HT-29 (cell line): Measurements from ENCODE around the gene HERPUD1. TPM values are rescaled to one million over a fixed set of nuclear protein-coding genes. Genes with fewer than 3 reads are reported as not detected.
A peak's percentile ranks its signal among the peaks of the same experiment; 100 is the strongest.
"Not testable (repeated sequence)": the region's sequence is repeated elsewhere in the genome, so short reads cannot be mapped to it uniquely, and the experiment has no call there.

Source experiments
- DNase-seq: peaks from one replicate; pipeline ENCODE4 v3.0.0-alpha.2; 2015; ENCODE audit warnings: low spot score
- total RNA-seq: library from RNA; depleted of rRNA; stranded (reverse); fragments of >200 nt; shearing (Covaris generic); gene quantifications from 2 replicates; pipeline ENCODE4 v1.2.3, GENCODE V29; 2014; rRNA removed

HERPUD1 gene
- total RNA-seq: 45.1 and 46.1 TPM in 2 replicates

DNA sequence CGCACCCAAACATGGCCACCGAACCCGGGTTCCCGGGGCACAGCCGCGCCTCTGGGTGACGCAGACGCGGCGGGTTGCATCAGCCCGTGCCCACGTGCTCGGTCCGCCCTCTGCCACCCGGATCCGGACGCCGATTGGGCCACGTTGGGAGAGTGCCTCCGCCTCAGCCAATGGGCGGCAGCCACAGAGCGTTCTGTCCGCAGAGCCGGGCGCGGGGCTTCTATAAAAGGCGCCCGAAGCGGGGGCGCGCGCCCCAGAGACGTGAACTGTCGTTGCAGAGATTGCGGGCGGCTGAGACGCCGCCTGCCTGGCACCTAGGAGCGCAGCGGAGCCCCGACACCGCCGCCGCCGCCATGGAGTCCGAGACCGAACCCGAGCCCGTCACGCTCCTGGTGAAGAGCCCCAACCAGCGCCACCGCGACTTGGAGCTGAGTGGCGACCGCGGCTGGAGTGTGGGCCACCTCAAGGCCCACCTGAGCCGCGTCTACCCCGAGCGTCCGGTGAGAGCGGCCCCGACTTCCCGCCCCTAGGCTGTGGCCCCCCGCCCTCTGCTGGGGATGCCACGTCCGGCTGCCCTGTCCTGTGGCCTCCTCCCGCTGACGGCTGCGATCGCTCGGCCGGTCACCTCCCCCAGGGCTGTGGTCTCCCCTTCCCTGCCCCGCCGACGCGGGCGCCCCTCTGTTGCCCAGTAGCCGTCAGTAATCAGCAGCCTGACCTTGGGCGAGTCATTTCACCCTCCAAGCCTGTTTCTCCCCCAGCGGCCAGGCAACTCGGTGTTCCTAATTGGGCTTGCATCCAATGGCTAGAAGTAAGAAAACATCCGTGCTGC lies at the start of gene HERPUD1:
Gene HERPUD1, plus strand, starts transcription at position 251 of the 829 bp plus-strand sequence. Its CDS starts 103 bp downstream, at position 354.
- DNase-seq: peak; percentile 97

- DNase-seq: no peak
Observed at GRCh38 chr16:56883586-56883985, 48.4 kb upstream of the HERPUD1 start.

GRCh38 chr16:56884026-56884582 lies 47.8 kb upstream of the HERPUD1 start:
- DNase-seq: no peak

DNA sequence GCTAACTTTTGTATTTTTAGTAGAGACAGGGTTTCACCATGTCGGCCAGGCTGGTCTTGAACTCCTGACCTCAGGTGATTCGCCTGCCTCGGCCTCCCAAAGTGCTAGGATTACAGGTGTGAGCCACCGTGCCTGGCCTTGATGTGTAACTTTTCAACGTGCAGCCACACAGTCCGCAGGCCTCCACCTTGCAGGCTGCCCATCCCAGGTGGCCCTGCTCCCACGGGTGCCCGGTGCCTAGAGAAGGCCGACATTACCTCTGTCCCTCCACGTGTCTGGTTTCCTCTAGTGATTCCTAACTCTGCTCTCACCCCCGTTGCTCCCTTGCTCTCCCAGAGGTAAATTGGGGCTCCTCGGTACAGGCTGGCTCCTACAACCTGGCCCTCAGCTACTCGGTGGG lies 47.0 kb upstream of the HERPUD1 start:
- not testable (repeated sequence) for DNase-seq

DNA sequence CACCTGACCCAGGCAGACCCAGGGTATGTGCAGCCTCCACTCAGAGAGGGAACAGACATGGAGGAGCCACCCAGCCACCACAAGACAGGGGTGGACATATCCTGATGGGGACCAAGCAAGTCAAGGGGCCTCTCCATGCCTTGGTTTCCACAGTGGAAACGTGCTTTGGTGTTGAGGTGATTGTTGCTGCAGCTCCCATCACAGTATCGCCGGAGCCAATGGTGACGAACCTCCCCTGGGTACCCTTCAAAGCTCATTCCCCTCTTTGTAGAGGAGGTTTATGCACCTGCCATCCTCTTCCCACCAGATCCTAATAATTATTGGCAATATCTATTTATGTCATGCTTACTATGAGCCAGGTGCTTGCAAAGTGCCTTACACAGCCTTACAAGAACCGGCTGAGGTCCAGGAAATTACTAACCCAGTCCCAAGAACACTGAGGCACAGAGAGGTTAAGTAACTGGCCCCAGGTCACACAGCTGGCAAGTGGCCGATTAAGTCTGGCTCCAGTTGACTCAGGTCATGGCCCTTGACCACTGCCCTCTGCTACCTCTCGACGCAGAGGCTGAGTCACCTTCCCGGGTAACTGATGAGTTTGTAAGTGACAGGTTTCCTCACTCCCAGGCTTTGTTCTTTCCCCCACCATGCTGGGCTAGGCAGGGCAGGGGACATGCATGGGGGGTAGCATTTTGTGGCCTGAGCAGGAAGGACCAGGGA lies 46.3 kb upstream of the HERPUD1 start:
- no peak for DNase-seq

- no peak for DNase-seq
Observed at GRCh38 chr16:56886296-56886695, 45.6 kb upstream of the HERPUD1 start.

- DNase-seq: no peak
Observed at GRCh38 chr16:56886826-56887225, 45.1 kb upstream of the HERPUD1 start.

DNA sequence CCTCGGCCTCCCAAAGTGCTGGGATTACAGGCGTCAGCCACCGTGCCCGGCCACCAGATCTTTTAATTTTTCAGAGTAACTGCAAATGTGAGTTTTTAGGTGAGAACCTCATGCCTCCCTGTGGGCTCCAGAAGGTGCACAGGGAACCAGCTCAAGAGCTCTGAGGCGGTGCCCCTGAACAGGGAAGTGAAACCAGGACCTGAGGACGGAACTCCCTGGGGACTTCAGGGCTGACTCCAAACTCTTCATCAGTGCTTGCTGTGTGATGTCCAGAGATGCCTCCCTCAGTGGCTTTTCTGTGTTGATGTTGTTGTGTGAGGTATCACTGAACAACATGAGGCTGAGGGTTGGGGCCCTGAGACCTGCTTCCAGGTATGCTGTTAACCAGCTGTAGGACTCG lies 43.1 kb upstream of the HERPUD1 start:
- DNase-seq: no peak

- no peak for DNase-seq
Observed at GRCh38 chr16:56889206-56889605, 42.7 kb upstream of the HERPUD1 start.

DNA sequence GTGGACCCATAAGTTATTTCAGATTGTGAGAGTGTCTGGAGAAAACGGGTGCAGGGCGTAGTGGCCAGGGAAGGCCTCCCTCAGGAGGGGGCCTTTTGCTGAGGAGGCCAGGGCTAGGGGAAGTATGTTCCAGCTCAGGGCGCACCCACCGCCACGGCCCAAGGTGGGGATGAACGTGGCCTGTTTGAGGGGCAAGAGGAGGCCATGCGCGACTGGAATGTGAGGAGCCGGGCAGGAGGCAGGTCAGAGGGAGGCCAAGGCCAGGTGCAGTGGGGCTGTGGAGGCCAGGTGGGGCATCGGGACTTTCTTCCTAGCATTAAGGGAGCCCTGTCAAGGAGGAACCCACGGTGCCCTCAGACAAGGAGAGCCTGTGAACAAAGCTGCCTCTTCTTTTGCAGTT lies 40.3 kb upstream of the HERPUD1 start:
- no peak for DNase-seq

GRCh38 chr16:56892705-56893104 lies 39.2 kb upstream of the HERPUD1 start:
- DNase-seq: no peak

- DNase-seq: no peak
Observed at GRCh38 chr16:56894331-56894917, 37.5 kb upstream of the HERPUD1 start.

DNA sequence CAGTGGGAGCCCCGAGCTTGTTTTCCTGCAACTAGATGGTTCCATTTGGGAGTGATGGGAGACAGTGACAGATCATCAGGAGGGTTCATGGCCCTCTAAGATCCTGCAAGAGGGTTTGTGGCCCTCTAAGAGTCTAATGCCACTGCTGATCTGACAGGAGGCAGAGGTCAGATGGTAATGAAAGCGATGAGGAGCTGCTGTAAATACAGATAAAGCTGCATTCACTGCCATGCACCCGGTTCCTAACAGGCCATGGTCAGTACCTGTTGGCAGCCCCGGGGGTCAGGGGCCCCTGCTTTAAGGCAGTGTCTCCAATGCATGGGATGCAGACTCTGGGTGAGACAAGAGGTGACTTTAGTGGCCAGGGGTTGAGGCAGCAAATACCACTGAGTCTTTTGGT lies 36.1 kb upstream of the HERPUD1 start:
- no peak for DNase-seq

DNA sequence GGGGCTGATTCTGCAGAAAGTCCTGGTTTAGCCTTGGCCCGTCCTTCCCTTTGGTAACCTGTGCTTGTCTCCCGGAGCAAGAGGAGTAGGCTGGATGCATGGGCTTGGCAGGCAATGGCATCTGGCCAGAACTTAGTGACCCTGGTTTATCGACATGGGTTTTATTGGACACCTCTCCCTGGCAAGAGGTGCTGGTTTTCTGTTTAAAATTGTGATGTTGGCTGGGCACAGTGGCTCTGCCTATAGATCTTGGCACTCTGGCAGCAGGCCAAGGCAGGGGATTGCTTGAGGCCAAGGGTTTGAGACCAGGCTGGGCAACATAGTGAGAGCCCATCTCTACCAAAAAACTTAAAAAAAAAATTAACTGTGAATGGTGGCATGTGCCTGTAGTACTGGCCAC lies 35.7 kb upstream of the HERPUD1 start:
- DNase-seq: no peak

GRCh38 chr16:56897026-56897799 lies 34.7 kb upstream of the HERPUD1 start:
- no peak for DNase-seq

GRCh38 chr16:56898847-56899246 lies 33.1 kb upstream of the HERPUD1 start:
- DNase-seq: no peak

DNA sequence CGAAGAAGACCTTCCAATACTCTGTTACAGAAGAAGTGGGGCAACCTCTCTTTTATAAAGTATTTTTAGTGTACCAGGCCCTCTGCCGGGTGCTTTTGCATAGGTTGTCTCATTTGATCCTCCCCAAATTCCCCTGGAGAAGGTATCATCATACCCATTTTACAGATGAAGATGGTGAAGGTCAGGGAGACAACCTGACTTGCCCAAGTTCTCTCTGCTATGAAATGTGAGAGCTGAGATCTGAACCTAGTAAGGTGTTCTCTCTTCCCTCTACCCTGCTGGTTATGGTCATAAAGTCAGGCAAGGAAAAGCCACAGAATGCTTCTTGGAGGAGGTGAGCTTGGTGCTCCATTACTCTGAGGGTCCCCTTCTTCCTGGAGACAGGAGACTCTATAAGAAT lies 28.1 kb upstream of the HERPUD1 start:
- no peak for DNase-seq

GRCh38 chr16:56907401-56907800 lies 24.5 kb upstream of the HERPUD1 start:
- DNase-seq: no peak

- DNase-seq: no peak
Observed at GRCh38 chr16:56909527-56909979, 22.4 kb upstream of the HERPUD1 start.

GRCh38 chr16:56910112-56910511 lies 21.8 kb upstream of the HERPUD1 start:
- DNase-seq: no peak
